Measurements from ENCODE around the gene SYNCRIP. TPM values are rescaled to one million over a fixed set of nuclear protein-coding genes. Genes with fewer than 3 reads are reported as not detected.

The SYNCRIP gene
- total RNA-seq, result 59.4 and 59.8 TPM in 2 replicates

- peaks cover 27% of the 10 kb centered on the region for H3K36me3 ChIP-seq (ENCODE audit: insufficient read depth, low read length)
- peaks cover 48% of the 10 kb centered on the region for H3K79me2 ChIP-seq (ENCODE audit: insufficient read depth, low read length)
- H2AFZ ChIP-seq (ENCODE audit: low read length), result peak within 1 kb of the TSS; percentile 92
- H3K9me3 ChIP-seq (ENCODE audit: low read depth, low read length), result no peaks in the 10 kb centered on the region
- TF ChIP-seq CTCF (IDR thresholded peaks at IDR 0.05; ENCODE audit: extremely low read depth, low read depth, low read length), result no peak
- DNase-seq (ENCODE audit: insufficient read length, low spot score, missing footprints), result peak; percentile 97
- H3K27ac ChIP-seq (ENCODE audit: low read depth, low read length), result peak within 1 kb of the TSS; percentile 98
- H4K20me1 ChIP-seq (ENCODE audit: insufficient read depth, low read length), result peaks cover 44% of the 10 kb centered on the region
- peak within 1 kb of the TSS; percentile 100 for H3K4me3 ChIP-seq (ENCODE audit: insufficient read depth, low read length)
- H3K4me1 ChIP-seq (ENCODE audit: insufficient read depth, low read length), result peaks cover 22% of the 10 kb centered on the region
- peak within 1 kb of the TSS; percentile 100 for H3K4me2 ChIP-seq (ENCODE audit: insufficient read depth, low read length)
- H3K27me3 ChIP-seq (ENCODE audit: insufficient read depth, low read length), result no peaks in the 10 kb centered on the region
These were observed at the start of gene SYNCRIP for GRCh38 chr6:85642774-85643536. TSS of gene SYNCRIP (minus strand) at chr6:85642886. CDS start at chr6:85641439, 1,447 bp downstream.

GRCh38 chr6:85691478-85691877, 48.8 kb upstream of the SYNCRIP start:
- Histone ChIP-seq H3K4me1 (ENCODE audit: insufficient read depth, low read length) (no peaks in the 10 kb centered on the region), H3K4me2 (ENCODE audit: insufficient read depth, low read length) (no peak overlapping the region), H2AFZ (ENCODE audit: low read length) (no peak overlapping the region), H3K27me3 (ENCODE audit: insufficient read depth, low read length) (no peaks in the 10 kb centered on the region), H3K9me3 (ENCODE audit: low read depth, low read length) (no peaks in the 10 kb centered on the region), H3K36me3 (ENCODE audit: insufficient read depth, low read length) (no peaks in the 10 kb centered on the region), H3K4me3 (ENCODE audit: insufficient read depth, low read length) (no peak overlapping the region), H4K20me1 (ENCODE audit: insufficient read depth, low read length) (no peaks in the 10 kb centered on the region), H3K79me2 (ENCODE audit: insufficient read depth, low read length) (no peaks in the 10 kb centered on the region), H3K27ac (ENCODE audit: low read depth, low read length) (no peak overlapping the region)
- no peak for TF ChIP-seq CTCF (IDR thresholded peaks at IDR 0.05; ENCODE audit: extremely low read depth, low read depth, low read length)
- DNase-seq (ENCODE audit: insufficient read length, low spot score, missing footprints), result no peak

GRCh38 chr6:85690071-85690470, 47.4 kb upstream of the SYNCRIP start:
- H4K20me1 ChIP-seq (ENCODE audit: insufficient read depth, low read length), result no peaks in the 10 kb centered on the region
- H3K79me2 ChIP-seq (ENCODE audit: insufficient read depth, low read length), result no peaks in the 10 kb centered on the region
- no peak for DNase-seq (ENCODE audit: insufficient read length, low spot score, missing footprints)
- no peaks in the 10 kb centered on the region for H3K9me3 ChIP-seq (ENCODE audit: low read depth, low read length)
- no peaks in the 10 kb centered on the region for H3K4me1 ChIP-seq (ENCODE audit: insufficient read depth, low read length)
- no peaks in the 10 kb centered on the region for H3K36me3 ChIP-seq (ENCODE audit: insufficient read depth, low read length)
- no peak overlapping the region for H2AFZ ChIP-seq (ENCODE audit: low read length)
- TF ChIP-seq CTCF (IDR thresholded peaks at IDR 0.05; ENCODE audit: extremely low read depth, low read depth, low read length), result no peak
- no peak overlapping the region for H3K27ac ChIP-seq (ENCODE audit: low read depth, low read length)
- no peaks in the 10 kb centered on the region for H3K27me3 ChIP-seq (ENCODE audit: insufficient read depth, low read length)
- H3K4me2 ChIP-seq (ENCODE audit: insufficient read depth, low read length), result no peak overlapping the region
- H3K4me3 ChIP-seq (ENCODE audit: insufficient read depth, low read length), result no peak overlapping the region

GRCh38 chr6:85685713-85686112, 43.0 kb upstream of the SYNCRIP start:
- H3K9me3 ChIP-seq (ENCODE audit: low read depth, low read length), result no peaks in the 10 kb centered on the region
- no peaks in the 10 kb centered on the region for H3K27me3 ChIP-seq (ENCODE audit: insufficient read depth, low read length)
- no peak overlapping the region for H2AFZ ChIP-seq (ENCODE audit: low read length)
- TF ChIP-seq CTCF (IDR thresholded peaks at IDR 0.05; ENCODE audit: extremely low read depth, low read depth, low read length), result no peak
- H3K4me1 ChIP-seq (ENCODE audit: insufficient read depth, low read length), result peaks cover 3% of the 10 kb centered on the region
- no peaks in the 10 kb centered on the region for H3K79me2 ChIP-seq (ENCODE audit: insufficient read depth, low read length)
- no peak for DNase-seq (ENCODE audit: insufficient read length, low spot score, missing footprints)
- H3K27ac ChIP-seq (ENCODE audit: low read depth, low read length), result no peak overlapping the region
- H3K4me3 ChIP-seq (ENCODE audit: insufficient read depth, low read length), result no peak overlapping the region
- H3K36me3 ChIP-seq (ENCODE audit: insufficient read depth, low read length), result no peaks in the 10 kb centered on the region
- H4K20me1 ChIP-seq (ENCODE audit: insufficient read depth, low read length), result no peaks in the 10 kb centered on the region
- H3K4me2 ChIP-seq (ENCODE audit: insufficient read depth, low read length), result no peak overlapping the region

All from osteoblast (primary cell).